HEK293T (cell line): ENCODE measurements around the gene SWSAP1.
"Not testable (repeated sequence)": the region's sequence is repeated elsewhere in the genome, so short reads cannot be mapped to it uniquely, and the experiment has no call there.

Source experiments
- FOXA1 ChIP-seq: fragments of 450-650 bp; IDR thresholded peaks from 2 replicates; pipeline ENCODE4 v1.6.1; 2016; ENCODE audit warnings: mild to moderate bottlenecking
- LEF1 ChIP-seq: fragments of 450-650 bp; IDR thresholded peaks from 2 replicates; pipeline ENCODE4 v1.6.1; 2017; ENCODE audit warnings: mild to moderate bottlenecking, borderline replicate concordance
- NFRKB ChIP-seq: fragments of 450-650 bp; IDR thresholded peaks from 2 replicates; pipeline ENCODE4 v1.6.1; 2016; ENCODE audit warnings: mild to moderate bottlenecking, moderate library complexity
- PKNOX1 ChIP-seq: fragments of 450-650 bp; IDR thresholded peaks from 2 replicates; pipeline ENCODE4 v1.6.1; 2016
- SP1 ChIP-seq: fragments of 450-650 bp; IDR thresholded peaks from 2 replicates; pipeline ENCODE4 v1.6.1; 2017
- ZNF384 ChIP-seq: fragments of 450-650 bp; IDR thresholded peaks from 2 replicates; pipeline ENCODE4 v1.6.1; 2016

DNA sequence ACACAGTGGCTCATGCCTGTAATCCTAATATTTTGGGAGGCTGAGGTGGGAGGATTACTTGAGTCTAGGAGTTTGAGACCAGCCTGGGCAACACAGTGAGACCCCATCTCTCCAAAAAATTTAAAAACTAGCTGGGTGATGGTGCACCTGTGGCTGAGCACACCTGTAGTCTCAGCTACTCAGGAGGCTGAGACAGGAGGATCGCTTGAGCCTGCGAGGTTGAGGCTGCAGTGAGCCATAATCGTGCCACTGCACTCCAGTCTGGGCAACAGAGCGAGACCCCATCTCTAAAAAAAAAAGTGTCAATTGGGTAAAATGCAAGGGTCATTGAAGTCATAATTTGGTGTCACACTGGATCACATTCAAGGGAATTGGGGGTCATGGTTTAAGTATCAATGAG lies 20.4 kb upstream of the SWSAP1 start:
- not testable (repeated sequence) for TF ChIP-seq SP1, PKNOX1, ZNF384, NFRKB, FOXA1, LEF1
